Measurements from ENCODE around the gene CAMTA1.

DNA sequence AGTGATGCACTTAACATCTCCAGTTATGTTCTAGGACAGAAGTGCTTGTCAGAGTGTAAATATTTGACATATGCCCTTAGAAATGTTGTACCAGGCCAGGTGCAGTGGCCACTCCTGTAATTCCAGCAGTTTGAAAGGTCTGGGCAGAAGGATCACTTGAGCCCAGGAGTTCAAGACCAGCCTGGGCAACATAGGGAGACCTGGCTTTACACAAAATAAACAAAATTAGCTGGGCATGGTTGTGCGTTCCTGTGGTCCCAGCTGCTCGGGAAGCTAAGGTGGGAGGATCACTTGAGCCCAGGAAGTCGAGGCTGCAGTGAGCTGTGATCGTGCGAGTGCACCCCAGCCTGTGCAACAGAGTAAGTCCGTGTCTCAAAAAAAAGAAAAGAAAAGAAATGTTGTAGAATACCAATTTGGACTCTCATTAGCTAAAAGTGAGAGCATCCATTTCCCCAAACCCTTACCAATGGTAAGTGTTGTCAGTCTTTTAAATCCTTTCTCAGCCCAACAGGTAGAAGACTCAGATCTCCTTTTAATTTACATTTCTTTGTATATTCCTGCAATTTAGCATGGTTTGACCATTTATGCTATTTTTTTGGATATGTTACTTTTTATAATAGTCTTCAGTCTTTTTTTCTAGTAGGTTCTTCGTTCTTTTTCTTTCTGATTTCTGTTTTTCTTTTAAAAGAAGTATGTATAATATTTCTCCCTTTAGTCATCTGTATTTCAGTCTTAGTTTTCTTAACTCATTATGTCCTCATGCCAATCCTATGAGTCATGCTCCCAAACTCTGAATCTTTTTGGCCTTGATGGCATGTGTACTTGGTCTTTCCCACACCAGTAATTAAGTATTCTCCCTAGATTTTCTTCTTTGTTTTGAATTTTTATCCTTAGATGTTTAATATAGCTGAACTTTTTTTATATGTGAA is 74.4 kb downstream of the CAMTA1 start:
- TF ChIP-seq CTCF (optimal IDR thresholded peaks at IDR 0.05 in 1 of 3, IDR thresholded peaks at IDR 0.05 in 1 of 3, conservative IDR thresholded peaks at IDR 0.05 in 1 of 3; ENCODE audit: extremely low read depth in 1 of 3, insufficient read depth in 2 of 3, low read length in 3 of 3) (no peak), EZH2 (IDR thresholded peaks at IDR 0.05; ENCODE audit: low read length) (no peak)

Data from keratinocyte (primary cell).